Measurements from ENCODE around the gene PPARD.

- no peak for TF ChIP-seq CTCF (IDR thresholded peaks at IDR 0.05)
- TF ChIP-seq POLR2A (IDR thresholded peaks at IDR 0.05): no peak
Observed at GRCh38 chr6:35376281-35376680, 33.9 kb downstream of the PPARD start.
